Measurements from ENCODE around the gene SMARCA4. TPM values are rescaled to one million over a fixed set of nuclear protein-coding genes. Genes with fewer than 3 reads are reported as not detected.

The SMARCA4 gene
- total and polyA plus RNA-seq, 4 donors = 15.9 to 35.4 (median 22.5) TPM

GRCh38 chr19:10922638-10923014 lies 38.2 kb upstream of the SMARCA4 start (continued):
- TF ChIP-seq FOXA2 (IDR thresholded peaks at IDR 0.05) (no peak), HNF4A (conservative IDR thresholded peaks at IDR 0.05) (no peak)

GRCh38 chr19:10923260-10924112 lies 37.3 kb upstream of the SMARCA4 start:
- no peak for DNase-seq (ENCODE audit: low spot score)
- Histone ChIP-seq H3K4me1 (ENCODE audit: control insufficient read depth in 4 of 4, insufficient read depth in 4 of 4, low read length in 3 of 4) (peaks cover 3 to 16% (median 12%) of the 10 kb centered on the region in 4 donors), H3K27ac (ENCODE audit: low read depth in 1 of 2, low read length in 2 of 2) (no peak overlapping the region), H3K36me3 (ENCODE audit: control insufficient read depth in 4 of 4, insufficient read depth in 3 of 4, low read depth in 1 of 4, low read length in 3 of 4) (peaks cover 5 to 54% (median 10%) of the 10 kb centered on the region in 4 donors), H3K4me3 (ENCODE audit: low read depth in 1 of 3, low read length in 3 of 3) (no peak overlapping the region), H3K9me3 (ENCODE audit: control insufficient read depth in 4 of 4, low read length in 3 of 4) (no peaks in the 10 kb centered on the region), H3K27me3 (ENCODE audit: control insufficient read depth in 4 of 4, insufficient read depth in 4 of 4, low read length in 3 of 4) (no peaks in the 10 kb centered on the region), H3K9ac (ENCODE audit: low read depth in 1 of 2, low read length in 2 of 2) (no peak overlapping the region)
- WGBS = 94% methylated on average over 29 of the region's 29 CpGs
- TF ChIP-seq ATF3 (IDR thresholded peaks at IDR 0.05) = no peak
- no peak for TF ChIP-seq RXRA (IDR thresholded peaks at IDR 0.05)
- TF ChIP-seq FOXA1 (IDR thresholded peaks at IDR 0.05) = no peak
- TF ChIP-seq RAD21 (IDR thresholded peaks at IDR 0.05) = no peak

GRCh38 chr19:10924597-10924996 lies 36.2 kb upstream of the SMARCA4 start:
- no peak overlapping the region for H3K9ac ChIP-seq (ENCODE audit: low read depth in 1 of 2, low read length in 2 of 2)
- H3K4me1 ChIP-seq (ENCODE audit: control insufficient read depth in 4 of 4, insufficient read depth in 4 of 4, low read length in 3 of 4) = peaks cover 5 to 22% (median 17%) of the 10 kb centered on the region in 4 donors
- TF ChIP-seq ZBTB33 (IDR thresholded peaks at IDR 0.05) = no peak
- TF ChIP-seq NR2F2 (IDR thresholded peaks at IDR 0.05) = no peak
- TF ChIP-seq GABPA (IDR thresholded peaks at IDR 0.05 in 1 of 2, conservative IDR thresholded peaks at IDR 0.05 in 1 of 2) = no peak
- no peak for TF ChIP-seq EGR1 (IDR thresholded peaks at IDR 0.05; ENCODE audit: low read depth in 2 of 2)
- TF ChIP-seq FOXA2 (IDR thresholded peaks at IDR 0.05) = no peak
- TF ChIP-seq RXRA (IDR thresholded peaks at IDR 0.05) = no peak
- TF ChIP-seq TAF1 (conservative IDR thresholded peaks at IDR 0.05) = no peak
- TF ChIP-seq SP1 (IDR thresholded peaks at IDR 0.05) = no peak
- no peak for TF ChIP-seq REST (IDR thresholded peaks at IDR 0.05)
- no peak for TF ChIP-seq JUND (IDR thresholded peaks at IDR 0.05)
- TF ChIP-seq RAD21 (IDR thresholded peaks at IDR 0.05) = no peak
- TF ChIP-seq ATF3 (IDR thresholded peaks at IDR 0.05) = no peak
- TF ChIP-seq CTCF (IDR thresholded peaks at IDR 0.05; ENCODE audit: low read depth, low read length, missing input control) = no peak
- TF ChIP-seq FOXA1 (IDR thresholded peaks at IDR 0.05) = no peak
- TF ChIP-seq YY1 (IDR thresholded peaks at IDR 0.05) = no peak
- no peak for TF ChIP-seq MAX (IDR thresholded peaks at IDR 0.05)
- TF ChIP-seq HNF4A (conservative IDR thresholded peaks at IDR 0.05) = no peak
- H3K36me3 ChIP-seq (ENCODE audit: control insufficient read depth in 4 of 4, insufficient read depth in 3 of 4, low read depth in 1 of 4, low read length in 3 of 4) = peaks cover 3 to 45% (median 10%) of the 10 kb centered on the region in 4 donors
- no peaks in the 10 kb centered on the region for H3K9me3 ChIP-seq (ENCODE audit: control insufficient read depth in 4 of 4, low read length in 3 of 4)
- WGBS = 94% methylated on average over 13 of the region's 13 CpGs
- no peak for DNase-seq (ENCODE audit: low spot score)
- no peaks in the 10 kb centered on the region for H3K27me3 ChIP-seq (ENCODE audit: control insufficient read depth in 4 of 4, insufficient read depth in 4 of 4, low read length in 3 of 4)
- H3K4me3 ChIP-seq (ENCODE audit: low read depth in 1 of 3, low read length in 3 of 3) = no peak overlapping the region
- no peak overlapping the region for H3K27ac ChIP-seq (ENCODE audit: low read depth in 1 of 2, low read length in 2 of 2)

Measured in liver (tissue), 9 donors.